Kidney (tissue), 14 donors: ENCODE results near the gene RPS15A. TPM values are rescaled to one million over a fixed set of nuclear protein-coding genes. Genes with fewer than 3 reads are reported as not detected.

Experiments
- DNase-seq, 5 donors: peaks; one replicate each; pipeline ENCODE4 v3.0.0-alpha.2; 2013 to 2020
- FAIRE-seq: peaks from 2 replicates; lab custom pipeline; 2012; peaks lifted over from hg19 to GRCh38; lab: Jason Lieb, UNC
- H3K27ac ChIP-seq, 2 donors: one replicate each; pipeline ENCODE4 v1.7.0; 2013; ENCODE audit warnings: low read depth in 2 of 2, low read length in 2 of 2, inconsistent platforms in 1 of 2
- H3K27me3 ChIP-seq: one replicate; pipeline ENCODE4 v1.7.1; 2013; ENCODE audit warnings: low read length, inconsistent platforms; ENCODE audit not compliant: control insufficient read depth, insufficient read depth
- H3K36me3 ChIP-seq, 3 donors: one replicate each; pipeline versions ENCODE4 v1.7.0 to v1.7.1; 2013; ENCODE audit warnings: low read length in 3 of 3, control low read depth in 1 of 3, inconsistent platforms in 1 of 3; ENCODE audit not compliant: insufficient read depth in 3 of 3, control insufficient read depth in 2 of 3
- H3K4me1 ChIP-seq, 3 donors: one replicate each; pipeline versions ENCODE4 v1.7.0 to v1.7.1; 2013; ENCODE audit warnings: low read length in 3 of 3, inconsistent platforms in 1 of 3, low read depth in 1 of 3; ENCODE audit not compliant: control insufficient read depth in 2 of 3, insufficient read depth in 2 of 3
- H3K4me3 ChIP-seq, 3 donors: one replicate each; pipeline versions ENCODE4 v1.7.0 to v1.8.1; 2013; ENCODE audit warnings: low read length in 3 of 3, control low read depth in 1 of 3, inconsistent platforms in 1 of 3
- H3K9ac ChIP-seq, 3 donors: one replicate each; pipeline versions ENCODE4 v1.7.0 to v1.7.1; 2013; ENCODE audit warnings: low read length in 3 of 3, control low read depth in 1 of 3, inconsistent platforms in 1 of 3
- H3K9me3 ChIP-seq, 3 donors: one replicate each; pipeline versions ENCODE4 v1.7.0 to v1.7.1; 2013; ENCODE audit warnings: low read length in 3 of 3, control low read depth in 1 of 3, inconsistent platforms in 1 of 3; ENCODE audit not compliant: control insufficient read depth in 2 of 3, insufficient read depth in 1 of 3
- intact Hi-C: fragments of 100-400 bp; cut with DNase I; formaldehyde crosslinking; loops from one replicate; pipeline ENCODE4 v1.11.1; 2022
- polyA plus RNA-seq: library from polyadenylated mRNA; stranded (reverse); fragments of 350-450 nt; fragmentation: Illumina TruSeq; extraction: RNeasy Lipid Tissue Mini Kit (QIAGEN cat#74804); gene quantifications from one replicate; pipeline ENCODE4 v1.2.3, GENCODE V29; 2014; ENCODE audit warnings: low read depth, low replicate concordance; ENCODE audit not compliant: insufficient read depth
- total RNA-seq: library from RNA; stranded (reverse); fragmentation: NEBNext Ultra II Directional; extraction: Animal tissue kit (Norgen Biotek cat#: 25700); gene quantifications from one replicate; pipeline ENCODE4 v1.2.1, GENCODE V29; 2021
- TF ChIP-seq, protein P1 (sequence below): IDR thresholded peaks from 3 replicates; pipeline ENCODE4 v1.5.1; 2012; ENCODE audit warnings: mild to moderate bottlenecking, moderate library complexity, borderline replicate concordance; ENCODE audit not compliant: insufficient read depth; ENCODE audit errors: extremely low read depth
- donor health status: control.
- donor health status: control.
- donor health status: control.
- donor health status: control.
- donor health status: control.
- donor health status: DM: yes; HTN: yes; CAD: no.
- donor health status: Normal renal cell carcinoma (clear cell type).

The RPS15A gene
- total and polyA plus RNA-seq, 2 donors from 2014 or later = 918 to 1,519 TPM

DNA sequence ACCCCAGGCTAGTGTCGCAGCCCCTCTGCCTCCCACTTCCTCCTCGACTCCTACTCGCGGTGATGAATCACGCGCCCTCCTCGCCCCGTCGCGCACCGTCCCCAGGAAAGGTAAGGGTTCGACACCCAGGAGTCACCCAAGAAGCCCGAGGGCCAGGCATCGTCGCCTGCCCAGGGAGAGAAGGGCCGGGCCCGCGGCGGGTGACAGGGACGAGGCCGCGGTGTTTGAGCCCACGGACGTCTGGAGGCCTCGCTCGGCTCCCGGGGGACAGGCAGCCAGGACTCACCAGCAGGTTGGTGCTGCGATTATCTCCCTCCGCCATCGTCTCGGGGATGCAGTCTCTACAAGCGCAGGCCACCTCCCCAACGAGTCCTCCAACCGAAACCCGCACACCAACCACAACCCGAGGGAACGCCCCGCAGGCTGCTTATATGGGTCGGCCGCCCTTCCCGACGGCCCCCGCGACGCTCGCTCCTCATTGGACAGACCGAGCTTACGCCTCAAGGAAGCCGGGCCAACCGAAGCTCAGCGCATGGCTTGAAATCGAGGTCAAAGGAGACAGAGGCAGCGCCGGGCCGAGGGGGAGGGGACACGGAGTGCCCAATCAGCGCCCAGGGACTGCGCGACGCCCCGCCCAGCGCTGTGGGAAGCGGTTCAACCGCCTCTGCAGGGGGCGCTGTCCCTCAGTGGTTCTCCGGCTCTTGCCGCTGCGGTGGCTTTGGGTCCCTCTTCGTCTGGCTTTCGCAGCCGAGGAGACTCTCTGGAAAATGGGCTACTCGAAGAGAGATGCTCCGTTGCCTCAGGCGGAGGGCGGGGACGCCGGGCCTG, 11.2 kb upstream of the RPS15A start, which contains the start of gene ARL6IP1:
Gene ARL6IP1, minus strand, starts transcription at position 405 of the 828 bp plus-strand sequence. Its CDS starts 83 bp downstream, at position 322.
- FAIRE-seq = peak; percentile 97
- Histone ChIP-seq H3K4me3 (peak within 1 kb of the TSS; percentile 78 to 92 (median 88)), H3K27me3 (no peaks in the 10 kb centered on the region), H3K4me1 (peaks cover 0 to 16% (median 7%) of the 10 kb centered on the region in 3 donors), H3K27ac (peak within 1 kb of the TSS; percentile 86 to 95), H3K9me3 (no peaks in the 10 kb centered on the region), H3K36me3 (no peaks in the 10 kb centered on the region), H3K9ac (peak within 1 kb of the TSS; percentile 80 to 87 (median 86))
- DNase-seq = peak; percentile 99 to 100 (median 100)
- intact Hi-C loops = no loop called here
- TF ChIP-seq, protein P1, sequence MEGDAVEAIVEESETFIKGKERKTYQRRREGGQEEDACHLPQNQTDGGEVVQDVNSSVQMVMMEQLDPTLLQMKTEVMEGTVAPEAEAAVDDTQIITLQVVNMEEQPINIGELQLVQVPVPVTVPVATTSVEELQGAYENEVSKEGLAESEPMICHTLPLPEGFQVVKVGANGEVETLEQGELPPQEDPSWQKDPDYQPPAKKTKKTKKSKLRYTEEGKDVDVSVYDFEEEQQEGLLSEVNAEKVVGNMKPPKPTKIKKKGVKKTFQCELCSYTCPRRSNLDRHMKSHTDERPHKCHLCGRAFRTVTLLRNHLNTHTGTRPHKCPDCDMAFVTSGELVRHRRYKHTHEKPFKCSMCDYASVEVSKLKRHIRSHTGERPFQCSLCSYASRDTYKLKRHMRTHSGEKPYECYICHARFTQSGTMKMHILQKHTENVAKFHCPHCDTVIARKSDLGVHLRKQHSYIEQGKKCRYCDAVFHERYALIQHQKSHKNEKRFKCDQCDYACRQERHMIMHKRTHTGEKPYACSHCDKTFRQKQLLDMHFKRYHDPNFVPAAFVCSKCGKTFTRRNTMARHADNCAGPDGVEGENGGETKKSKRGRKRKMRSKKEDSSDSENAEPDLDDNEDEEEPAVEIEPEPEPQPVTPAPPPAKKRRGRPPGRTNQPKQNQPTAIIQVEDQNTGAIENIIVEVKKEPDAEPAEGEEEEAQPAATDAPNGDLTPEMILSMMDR = peak; percentile 83

DNA sequence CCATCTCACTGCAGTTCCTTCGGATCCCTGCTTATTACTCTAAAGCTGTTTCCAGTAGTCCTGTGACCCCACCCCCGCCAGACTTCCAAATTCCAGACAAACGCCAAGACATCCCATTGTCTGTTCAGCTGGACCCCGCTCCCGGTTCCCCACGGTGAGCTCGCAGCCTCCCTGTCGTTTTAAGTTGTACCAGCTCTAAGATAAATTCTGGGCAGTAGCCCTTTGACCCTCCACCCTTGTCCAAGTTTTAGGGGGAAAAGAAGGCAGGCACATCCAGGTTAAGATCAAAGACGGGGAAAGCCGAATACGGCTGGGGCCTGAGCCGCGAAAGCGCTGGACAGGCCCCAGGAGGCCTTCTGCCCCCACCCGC, 10.6 kb upstream of the RPS15A start:
- DNase-seq (peak in 2 of 5 donors; percentile 23 to 47), FAIRE-seq (no peak)
- TF ChIP-seq, protein P1 = no peak
- Histone ChIP-seq H3K27me3 (no peaks in the 10 kb centered on the region), H3K4me1 (peaks cover 0 to 17% (median 7%) of the 10 kb centered on the region in 3 donors), H3K4me3 (peak overlapping the region; percentile 78 to 92 (median 88)), H3K9ac (peak overlapping the region; percentile 80 to 87 (median 86)), H3K27ac (peak overlapping the region; percentile 86 to 95), H3K9me3 (no peaks in the 10 kb centered on the region), H3K36me3 (peaks cover 0 to 2% (median under 1%) of the 10 kb centered on the region in 3 donors)
- intact Hi-C loops = no loop called here

DNA sequence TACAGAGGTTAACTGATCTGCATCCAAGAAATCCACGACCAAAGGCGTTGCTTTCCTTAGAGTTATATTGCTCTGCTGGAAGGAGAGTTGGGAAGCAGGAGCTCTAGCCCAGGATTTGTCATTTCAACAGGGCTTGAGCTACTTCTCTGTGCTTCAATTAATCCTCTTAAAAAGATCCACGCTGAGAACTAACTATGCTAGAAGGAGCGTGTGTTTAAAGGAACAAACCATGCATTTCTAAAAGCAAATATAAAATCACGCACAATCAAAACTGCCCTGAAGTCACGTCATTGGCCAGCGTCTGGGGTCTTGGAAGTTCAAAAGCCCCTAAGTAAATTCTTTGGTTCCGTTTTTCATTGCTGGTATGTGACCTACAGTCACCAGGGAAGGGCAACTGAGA, 10.2 kb upstream of the RPS15A start:
- Histone ChIP-seq H3K27me3 (no peaks in the 10 kb centered on the region), H3K4me1 (peaks cover 0 to 17% (median 7%) of the 10 kb centered on the region in 3 donors)
- intact Hi-C loops = no loop called here

More for the DNA sequence above, 10.2 kb upstream of the RPS15A start:
- DNase-seq (peak in 2 of 5 donors; percentile 10 to 41), FAIRE-seq (no peak)
- no peaks in the 10 kb centered on the region for H3K9me3 ChIP-seq
- H3K4me3 ChIP-seq = peak overlapping the region; percentile 78 to 92 (median 88)
- H3K27ac ChIP-seq = peak overlapping the region in 1 of 2 donors; percentile 95
- peak overlapping the region; percentile 80 to 87 (median 86) for H3K9ac ChIP-seq
- TF ChIP-seq, protein P1 = no peak
- peaks cover 3 to 7% (median 4%) of the 10 kb centered on the region in 3 donors for H3K36me3 ChIP-seq
